Liver (tissue), 3 donors: Measurements from ENCODE around the gene GRID1.

ENCODE experiments used
- FOXA1 ChIP-seq: IDR thresholded peaks from 2 replicates; pipeline ENCODE4 v1.6.1; 2016; ENCODE audit warnings: antibody characterized with exemption
- GABPA ChIP-seq, 2 donors: IDR thresholded peaks in 1 of 2; conservative IDR thresholded peaks in 1 of 2; 2 replicates each; pipeline ENCODE4 v1.6.1; 2016; ENCODE audit warnings: antibody characterized with exemption in 2 of 2, mild to moderate bottlenecking in 1 of 2, moderate library complexity in 1 of 2
- HNF4G ChIP-seq: IDR thresholded peaks from 2 replicates; pipeline ENCODE4 v1.6.1; 2016; ENCODE audit warnings: antibody characterized with exemption
- JUND ChIP-seq, 2 donors: IDR thresholded peaks; 2 replicates each; pipeline ENCODE4 v1.6.1; 2016; ENCODE audit warnings: antibody characterized with exemption in 2 of 2
- RXRA ChIP-seq, 2 donors: IDR thresholded peaks; 2 replicates each; pipeline ENCODE4 v1.6.1; 2017 to 2018; ENCODE audit warnings: antibody characterized with exemption in 2 of 2, mild to moderate bottlenecking in 1 of 2
- TAF1 ChIP-seq: conservative IDR thresholded peaks from 2 replicates; pipeline ENCODE4 v1.6.1; 2016; ENCODE audit warnings: antibody characterized with exemption, mild to moderate bottlenecking
- YY1 ChIP-seq: IDR thresholded peaks from 2 replicates; pipeline ENCODE4 v1.6.1; 2016; ENCODE audit warnings: antibody characterized with exemption, mild to moderate bottlenecking
- TF ChIP-seq, protein P1 (sequence below): fragments of 150-350 bp; IDR thresholded peaks from 2 replicates; pipeline ENCODE4 v1.5.1; 2017; ENCODE audit warnings: improper control_type of control experiment, low read depth, low read length; ENCODE audit not compliant: missing input control
- TF ChIP-seq, protein P2 (sequence below): IDR thresholded peaks from 2 replicates; pipeline ENCODE4 v1.6.1; 2016; ENCODE audit warnings: antibody characterized with exemption
- donor health status: healthy.
- donor health status: healthy.

DNA sequence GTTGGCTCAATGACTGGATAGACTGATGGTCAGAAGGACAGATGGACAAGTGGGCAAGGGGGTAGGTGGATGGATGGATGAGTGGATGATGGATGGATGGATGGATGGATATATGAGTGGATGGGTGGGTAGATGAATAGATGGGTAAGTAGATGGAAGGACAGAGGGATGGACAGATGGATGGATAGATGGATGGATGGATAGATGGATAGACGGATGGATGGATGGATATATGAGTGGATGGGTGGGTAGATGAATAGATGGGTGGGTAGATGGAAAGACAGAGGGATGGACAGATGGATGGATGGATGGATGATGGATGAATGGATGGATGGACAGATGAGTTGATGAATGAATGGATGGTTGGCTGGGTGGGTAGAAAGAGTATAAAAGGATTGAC lies 119.5 kb downstream of the GRID1 start:
- TF ChIP-seq RXRA (IDR thresholded peaks at IDR 0.05): no peak
- TF ChIP-seq, protein P1, sequence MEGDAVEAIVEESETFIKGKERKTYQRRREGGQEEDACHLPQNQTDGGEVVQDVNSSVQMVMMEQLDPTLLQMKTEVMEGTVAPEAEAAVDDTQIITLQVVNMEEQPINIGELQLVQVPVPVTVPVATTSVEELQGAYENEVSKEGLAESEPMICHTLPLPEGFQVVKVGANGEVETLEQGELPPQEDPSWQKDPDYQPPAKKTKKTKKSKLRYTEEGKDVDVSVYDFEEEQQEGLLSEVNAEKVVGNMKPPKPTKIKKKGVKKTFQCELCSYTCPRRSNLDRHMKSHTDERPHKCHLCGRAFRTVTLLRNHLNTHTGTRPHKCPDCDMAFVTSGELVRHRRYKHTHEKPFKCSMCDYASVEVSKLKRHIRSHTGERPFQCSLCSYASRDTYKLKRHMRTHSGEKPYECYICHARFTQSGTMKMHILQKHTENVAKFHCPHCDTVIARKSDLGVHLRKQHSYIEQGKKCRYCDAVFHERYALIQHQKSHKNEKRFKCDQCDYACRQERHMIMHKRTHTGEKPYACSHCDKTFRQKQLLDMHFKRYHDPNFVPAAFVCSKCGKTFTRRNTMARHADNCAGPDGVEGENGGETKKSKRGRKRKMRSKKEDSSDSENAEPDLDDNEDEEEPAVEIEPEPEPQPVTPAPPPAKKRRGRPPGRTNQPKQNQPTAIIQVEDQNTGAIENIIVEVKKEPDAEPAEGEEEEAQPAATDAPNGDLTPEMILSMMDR: no peak
- TF ChIP-seq, protein P2, sequence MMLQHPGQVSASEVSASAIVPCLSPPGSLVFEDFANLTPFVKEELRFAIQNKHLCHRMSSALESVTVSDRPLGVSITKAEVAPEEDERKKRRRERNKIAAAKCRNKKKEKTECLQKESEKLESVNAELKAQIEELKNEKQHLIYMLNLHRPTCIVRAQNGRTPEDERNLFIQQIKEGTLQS: no peak
- no peak for TF ChIP-seq HNF4G
- TF ChIP-seq YY1: no peak
- TF ChIP-seq FOXA1: no peak
- no peak for TF ChIP-seq JUND (IDR thresholded peaks at IDR 0.05)
- no peak for TF ChIP-seq TAF1
- no peak for TF ChIP-seq GABPA (IDR thresholded peaks at IDR 0.05 in 1 of 2, conservative IDR thresholded peaks at IDR 0.05 in 1 of 2)
